Lower leg skin (tissue), 3 donors: ENCODE data around the gene ANTXR1.

ENCODE experiments used
- POLR2A ChIP-seq, 2 donors: fragments of 450-650 bp; IDR thresholded peaks; one replicate each; pipeline ENCODE4 v1.6.1; 2016 to 2017; ENCODE audit warnings: antibody characterized with exemption in 2 of 2, mild to moderate bottlenecking in 1 of 2, moderate library complexity in 1 of 2
- TF ChIP-seq, protein P1 (sequence below), 3 donors: fragments of 450-650 bp; IDR thresholded peaks; one replicate each; pipeline ENCODE4 v1.5.1; 2016; ENCODE audit warnings: antibody characterized with exemption in 3 of 3, mild to moderate bottlenecking in 3 of 3, moderate library complexity in 2 of 3

DNA sequence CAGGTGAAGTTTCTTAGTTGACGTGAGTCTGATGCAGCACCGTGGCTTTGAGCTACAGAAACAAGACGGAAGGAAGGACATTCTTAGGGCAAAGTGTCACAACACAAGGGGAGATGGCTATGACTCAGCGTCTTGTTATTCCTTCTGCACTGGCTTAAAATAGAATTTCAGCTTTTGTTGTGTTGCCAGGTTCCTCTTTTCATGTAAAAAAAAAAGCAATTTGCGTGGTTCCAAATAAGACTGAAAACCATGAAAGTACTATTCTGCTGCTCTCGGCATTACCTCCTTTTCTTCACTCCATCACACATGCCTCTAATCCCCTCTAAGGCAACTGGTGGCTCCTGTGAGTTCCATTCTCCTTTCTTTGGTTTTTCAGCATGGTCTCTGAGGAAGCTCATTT is 150.1 kb downstream of the ANTXR1 start:
- TF ChIP-seq, protein P1, sequence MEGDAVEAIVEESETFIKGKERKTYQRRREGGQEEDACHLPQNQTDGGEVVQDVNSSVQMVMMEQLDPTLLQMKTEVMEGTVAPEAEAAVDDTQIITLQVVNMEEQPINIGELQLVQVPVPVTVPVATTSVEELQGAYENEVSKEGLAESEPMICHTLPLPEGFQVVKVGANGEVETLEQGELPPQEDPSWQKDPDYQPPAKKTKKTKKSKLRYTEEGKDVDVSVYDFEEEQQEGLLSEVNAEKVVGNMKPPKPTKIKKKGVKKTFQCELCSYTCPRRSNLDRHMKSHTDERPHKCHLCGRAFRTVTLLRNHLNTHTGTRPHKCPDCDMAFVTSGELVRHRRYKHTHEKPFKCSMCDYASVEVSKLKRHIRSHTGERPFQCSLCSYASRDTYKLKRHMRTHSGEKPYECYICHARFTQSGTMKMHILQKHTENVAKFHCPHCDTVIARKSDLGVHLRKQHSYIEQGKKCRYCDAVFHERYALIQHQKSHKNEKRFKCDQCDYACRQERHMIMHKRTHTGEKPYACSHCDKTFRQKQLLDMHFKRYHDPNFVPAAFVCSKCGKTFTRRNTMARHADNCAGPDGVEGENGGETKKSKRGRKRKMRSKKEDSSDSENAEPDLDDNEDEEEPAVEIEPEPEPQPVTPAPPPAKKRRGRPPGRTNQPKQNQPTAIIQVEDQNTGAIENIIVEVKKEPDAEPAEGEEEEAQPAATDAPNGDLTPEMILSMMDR (IDR thresholded peaks at IDR 0.05): no peak
- TF ChIP-seq POLR2A (IDR thresholded peaks at IDR 0.05): no peak
